Frontal cortex (tissue), 4 donors: ENCODE data around the gene PROM1. TPM values are rescaled to one million over a fixed set of nuclear protein-coding genes. Genes with fewer than 3 reads are reported as not detected.

Experiments used
- DNase-seq, 2 donors: peaks; one replicate each; pipeline ENCODE4 v3.0.0; 2012; ENCODE audit warnings: low spot score in 2 of 2
- FAIRE-seq: peaks from 2 replicates; lab custom pipeline; 2012; peaks lifted over from hg19 to GRCh38; lab: Jason Lieb, UNC
- total RNA-seq: library from RNA; depleted of rRNA; stranded (reverse); fragments of >200 nt; gene quantifications from one replicate; pipeline ENCODE4 v1.2.3, GENCODE V29; 2014
- donor health status: control.
- donor health status: control.
- donor health status: control.

Gene PROM1
- total RNA-seq, 1 donor from 2014 or later, result 87.6 TPM

DNA sequence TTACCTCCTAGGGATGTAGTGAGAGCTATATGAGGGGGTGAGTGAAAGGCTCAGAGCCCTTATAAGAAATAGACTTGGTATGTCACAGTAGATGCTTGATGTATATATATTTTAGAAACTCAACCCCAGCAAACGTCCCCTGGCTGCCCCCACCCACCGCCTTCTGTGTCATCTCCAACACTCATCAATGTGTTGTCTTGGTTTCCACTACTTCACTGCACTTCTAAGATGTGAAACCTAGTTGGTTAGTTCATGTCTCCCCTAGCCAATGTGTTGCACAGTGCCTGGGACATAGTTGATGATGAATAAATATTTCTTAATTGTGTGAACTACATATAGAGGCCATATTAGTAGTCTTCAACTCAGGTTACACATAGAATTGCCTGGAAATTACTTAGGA is 125.3 kb downstream of the PROM1 start:
- no peak for DNase-seq
- FAIRE-seq, result no peak

DNA sequence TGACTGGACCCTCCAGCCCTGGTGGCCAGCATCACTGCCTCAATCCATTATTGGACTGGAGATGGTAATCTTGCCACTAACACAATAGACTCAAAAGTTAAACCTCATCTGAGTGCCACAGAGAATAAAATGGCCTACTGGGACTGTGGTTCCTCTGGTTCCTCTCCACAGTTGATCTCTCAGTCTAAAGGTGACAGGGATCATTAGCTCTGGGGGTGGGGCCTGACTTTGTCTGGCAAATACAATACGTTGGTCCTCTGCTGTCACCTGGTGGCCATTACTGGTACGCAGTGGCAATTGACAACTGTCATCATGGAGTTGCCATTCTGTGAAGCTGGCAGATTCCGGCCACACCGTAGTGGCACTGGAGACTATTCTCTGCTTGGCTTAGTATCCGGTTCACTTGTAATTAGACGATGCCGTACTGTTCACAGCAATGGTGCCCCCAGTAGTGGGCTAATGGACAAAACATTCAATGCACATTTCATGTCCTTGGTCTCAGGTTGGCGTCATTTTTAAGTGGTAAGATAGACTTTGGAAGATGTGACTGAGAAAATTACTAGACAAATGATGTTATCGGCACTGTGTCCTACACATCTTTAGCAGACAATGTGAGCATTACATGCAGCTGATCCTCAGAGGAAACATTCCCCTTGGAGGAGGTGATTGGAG is 127.5 kb downstream of the PROM1 start:
- peak; percentile 32 to 45 for DNase-seq
- no peak for FAIRE-seq

DNA sequence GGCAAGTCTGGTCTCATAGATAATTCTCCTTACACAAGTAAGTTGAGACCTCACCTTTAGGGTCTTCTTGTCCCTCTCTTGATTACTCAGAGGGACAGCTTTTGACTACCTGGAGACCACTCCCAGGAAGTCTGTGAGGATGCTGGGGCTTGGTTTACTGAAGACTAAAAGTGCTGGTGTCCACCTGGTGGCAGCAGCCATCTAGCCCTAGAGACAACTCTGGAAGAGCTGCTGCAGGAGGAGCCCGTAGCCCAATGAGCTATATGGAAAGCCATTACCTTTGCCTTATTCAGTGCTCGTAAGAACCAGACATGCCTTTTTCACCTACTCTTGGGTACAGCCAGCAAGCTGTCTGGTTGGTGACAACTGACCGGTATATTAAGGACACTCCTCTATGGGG is 128.2 kb downstream of the PROM1 start:
- DNase-seq (no peak), FAIRE-seq (no peak)

DNA sequence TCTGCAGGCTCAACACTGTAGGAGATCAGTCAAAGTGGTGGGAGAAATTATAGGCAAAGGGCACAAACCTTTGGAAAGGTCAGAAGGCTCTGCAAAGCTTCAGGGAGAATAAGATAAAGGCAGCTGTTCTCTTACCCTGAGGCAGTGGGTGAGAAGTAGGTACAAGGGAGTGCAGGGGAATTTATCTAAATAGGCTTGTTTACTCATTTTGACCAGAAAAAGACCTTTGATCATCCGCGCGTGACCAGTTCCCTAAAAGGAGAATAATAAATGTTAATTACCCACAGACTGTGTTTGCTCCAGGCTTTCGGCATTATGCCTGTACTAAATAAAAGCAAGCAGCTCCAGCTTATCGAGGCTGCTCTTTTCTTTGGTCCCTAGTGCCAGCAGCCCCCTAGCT is 130.2 kb downstream of the PROM1 start:
- FAIRE-seq, result no peak

DNA sequence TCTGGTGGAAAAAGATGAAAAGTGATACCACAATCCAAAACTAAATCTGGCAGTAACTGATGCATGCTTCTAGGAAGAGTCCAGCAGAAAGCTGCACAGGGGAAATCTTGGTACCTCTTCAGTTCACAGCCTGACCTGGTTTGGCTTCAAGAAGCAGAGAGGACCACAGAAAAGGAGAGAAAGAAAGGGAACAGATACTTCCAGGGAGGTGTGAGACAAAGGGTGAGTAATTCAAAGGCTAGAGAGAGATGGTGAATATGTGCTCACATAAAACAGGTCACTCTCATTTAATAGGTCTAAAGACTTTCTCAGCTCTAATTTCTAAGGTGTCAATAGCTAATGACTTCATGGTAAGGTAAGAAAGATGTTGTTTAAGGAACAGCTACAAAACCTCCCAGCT is 132.0 kb downstream of the PROM1 start:
- DNase-seq (no peak), FAIRE-seq (no peak)

More for the DNA sequence above, 130.2 kb downstream of the PROM1 start:
- DNase-seq, result no peak

DNA sequence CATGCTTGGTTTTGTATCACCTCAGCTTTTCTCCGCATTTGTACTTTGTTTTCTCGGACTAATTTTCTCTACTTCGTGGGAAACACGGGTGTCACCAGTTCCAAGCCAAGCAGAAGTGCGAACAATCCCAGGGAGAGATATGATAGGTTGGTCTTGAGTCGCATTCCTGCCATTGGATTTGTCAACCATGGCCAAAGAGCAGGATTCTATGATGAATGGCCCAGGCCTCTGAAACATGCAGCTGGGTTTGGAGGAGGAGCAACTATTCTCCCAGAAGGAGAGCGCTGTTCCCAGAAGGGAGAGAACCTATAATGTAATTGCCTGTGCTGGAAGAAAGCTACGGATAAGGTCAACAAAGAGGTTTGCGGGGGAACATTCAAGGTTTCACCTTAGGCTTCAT is 135.0 kb downstream of the PROM1 start:
- DNase-seq, result no peak
- no peak for FAIRE-seq

DNA sequence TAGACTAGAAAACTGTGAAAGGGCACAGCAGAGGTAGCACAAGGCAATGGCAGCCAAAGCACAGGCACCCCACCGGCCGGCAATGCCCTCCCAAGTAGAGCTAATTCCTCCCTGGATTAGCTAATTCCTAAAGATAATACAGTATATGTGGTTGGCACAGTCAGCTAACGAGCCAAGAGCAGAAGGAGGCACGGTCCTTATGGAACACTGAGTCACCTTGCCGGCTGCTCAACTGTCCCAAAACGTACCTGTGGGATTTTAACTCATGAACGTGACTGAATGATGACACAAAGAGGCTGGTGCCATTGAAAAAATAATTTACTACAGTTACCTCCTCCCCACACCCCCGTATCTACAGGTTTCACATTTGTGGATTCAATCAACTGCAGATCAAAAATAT is 136.1 kb downstream of the PROM1 start:
- FAIRE-seq (no peak), DNase-seq (no peak)

DNA sequence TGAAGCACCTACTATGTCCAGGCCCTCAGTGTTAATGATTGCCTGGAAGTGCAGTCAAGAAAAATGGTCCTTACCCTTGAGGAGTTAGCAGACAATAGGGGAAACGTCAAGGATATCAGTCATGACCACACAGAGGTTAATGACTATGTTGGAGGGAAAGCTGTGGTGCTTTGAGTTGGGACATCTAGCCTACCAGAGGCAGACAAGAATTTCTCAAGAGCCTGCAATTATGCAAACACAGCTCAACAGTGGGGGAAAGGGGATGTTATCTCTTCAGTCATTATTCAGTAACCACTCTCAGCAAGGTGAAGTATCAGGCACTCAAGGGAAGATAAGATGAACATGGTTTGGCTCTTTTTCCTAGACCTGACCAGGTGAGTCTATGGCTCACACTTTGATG is 138.3 kb downstream of the PROM1 start:
- FAIRE-seq (no peak), DNase-seq (no peak)

DNA sequence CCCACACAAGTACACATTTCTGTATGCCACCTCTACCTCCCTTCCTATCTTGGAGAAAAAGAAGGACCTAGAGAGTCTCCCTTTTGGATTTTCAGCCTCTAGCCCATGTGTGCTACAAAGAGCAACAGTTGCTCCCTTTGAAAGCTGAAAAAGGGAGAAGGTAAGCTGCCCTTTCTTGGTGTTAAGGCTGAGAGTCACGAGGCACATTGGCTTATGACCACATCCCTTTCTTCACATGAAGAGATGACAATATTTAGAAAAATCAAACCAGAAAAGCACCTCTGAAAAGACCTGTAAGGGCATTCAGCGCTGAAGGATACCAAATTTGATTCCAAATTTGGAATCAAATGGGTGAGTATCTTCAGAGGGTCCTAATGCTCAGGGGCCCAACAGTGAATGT is 138.9 kb downstream of the PROM1 start:
- FAIRE-seq, result no peak
- no peak for DNase-seq

DNA sequence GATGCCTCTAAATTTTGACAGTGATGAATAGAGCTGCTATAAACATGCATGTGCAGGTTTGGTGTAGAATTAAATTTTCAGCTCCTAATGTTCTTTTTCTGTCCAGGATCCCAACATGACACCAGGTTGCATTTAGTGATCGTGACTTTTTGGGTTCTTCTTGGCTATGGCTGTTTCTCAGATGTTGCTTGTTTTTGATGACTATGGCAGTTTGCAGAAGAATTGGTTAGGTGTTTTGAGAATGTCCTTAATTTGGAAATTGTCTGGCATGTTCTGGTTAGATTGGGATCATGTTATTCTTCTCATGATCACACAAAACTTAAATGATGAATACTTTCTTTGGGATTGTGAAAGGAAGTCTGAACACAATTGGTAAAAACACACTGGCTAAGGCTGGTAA is 141.5 kb downstream of the PROM1 start:
- FAIRE-seq, result no peak
- no peak for DNase-seq

DNA sequence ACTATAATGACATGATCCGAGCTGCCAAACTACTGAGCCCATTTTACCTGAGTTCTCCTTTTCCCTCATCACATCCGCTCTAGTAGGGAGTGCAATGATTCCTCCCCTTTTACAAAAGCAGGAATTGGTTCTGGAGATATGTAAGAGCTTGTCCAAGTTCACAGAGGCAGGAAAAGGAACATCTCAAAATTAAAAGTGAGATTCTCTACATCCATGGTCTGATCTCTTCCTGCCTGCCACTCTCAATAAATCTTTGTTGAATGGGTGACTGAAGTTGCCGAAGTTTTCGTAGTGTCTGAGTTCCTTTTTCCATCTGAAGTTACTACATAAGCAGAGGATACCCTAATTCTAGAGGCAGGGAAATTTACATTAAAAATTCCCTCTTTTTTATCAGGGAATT is 145.2 kb downstream of the PROM1 start, which contains the start of gene FGFBP1:
FGFBP1 (minus strand) TSS at position 101 of the 400 bp plus-strand sequence. CDS start 2,108 bp downstream, outside the sequence.
- DNase-seq (no peak), FAIRE-seq (no peak)

DNA sequence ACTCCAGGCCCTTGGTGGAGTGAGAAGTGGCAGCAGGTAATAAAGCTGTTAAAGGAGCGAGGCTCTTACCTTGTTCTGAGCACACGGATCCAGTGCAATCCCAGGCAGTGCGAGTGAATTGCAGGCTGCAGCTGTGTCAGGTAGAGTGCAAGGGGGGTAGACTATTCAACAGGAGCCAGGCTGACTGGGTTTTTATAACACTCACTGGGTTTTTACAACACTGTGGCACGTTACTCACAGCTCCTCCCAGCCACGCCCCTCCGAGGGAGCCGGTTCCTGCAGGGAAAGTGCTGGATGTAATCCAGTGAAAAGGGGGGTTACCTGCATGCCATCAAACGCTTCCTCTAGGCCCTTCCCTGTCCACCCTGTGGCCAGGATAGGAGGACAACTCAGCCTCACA is 145.6 kb downstream of the PROM1 start:
- no peak for DNase-seq
- FAIRE-seq, result no peak

DNA sequence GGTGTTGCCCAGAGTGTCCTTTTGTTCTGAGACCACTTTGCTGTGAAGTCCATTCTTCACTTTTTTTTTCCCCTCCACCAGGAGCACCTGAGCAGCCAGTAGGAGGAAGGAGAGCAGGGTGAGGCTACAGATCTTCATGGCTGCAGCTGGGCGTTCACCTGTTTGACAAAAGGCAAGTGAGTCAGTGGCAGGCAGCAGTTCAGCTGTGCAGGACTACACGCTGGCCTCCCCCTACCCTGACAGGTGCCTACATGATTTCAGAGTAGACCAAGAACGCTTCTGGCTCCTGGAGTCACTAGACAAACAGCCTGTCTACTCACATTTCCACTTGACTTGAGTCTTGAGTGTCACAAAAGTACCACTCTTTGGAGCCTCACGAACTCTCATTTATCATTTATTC is 147.3 kb downstream of the PROM1 start:
- DNase-seq, result no peak
- no peak for FAIRE-seq

DNA sequence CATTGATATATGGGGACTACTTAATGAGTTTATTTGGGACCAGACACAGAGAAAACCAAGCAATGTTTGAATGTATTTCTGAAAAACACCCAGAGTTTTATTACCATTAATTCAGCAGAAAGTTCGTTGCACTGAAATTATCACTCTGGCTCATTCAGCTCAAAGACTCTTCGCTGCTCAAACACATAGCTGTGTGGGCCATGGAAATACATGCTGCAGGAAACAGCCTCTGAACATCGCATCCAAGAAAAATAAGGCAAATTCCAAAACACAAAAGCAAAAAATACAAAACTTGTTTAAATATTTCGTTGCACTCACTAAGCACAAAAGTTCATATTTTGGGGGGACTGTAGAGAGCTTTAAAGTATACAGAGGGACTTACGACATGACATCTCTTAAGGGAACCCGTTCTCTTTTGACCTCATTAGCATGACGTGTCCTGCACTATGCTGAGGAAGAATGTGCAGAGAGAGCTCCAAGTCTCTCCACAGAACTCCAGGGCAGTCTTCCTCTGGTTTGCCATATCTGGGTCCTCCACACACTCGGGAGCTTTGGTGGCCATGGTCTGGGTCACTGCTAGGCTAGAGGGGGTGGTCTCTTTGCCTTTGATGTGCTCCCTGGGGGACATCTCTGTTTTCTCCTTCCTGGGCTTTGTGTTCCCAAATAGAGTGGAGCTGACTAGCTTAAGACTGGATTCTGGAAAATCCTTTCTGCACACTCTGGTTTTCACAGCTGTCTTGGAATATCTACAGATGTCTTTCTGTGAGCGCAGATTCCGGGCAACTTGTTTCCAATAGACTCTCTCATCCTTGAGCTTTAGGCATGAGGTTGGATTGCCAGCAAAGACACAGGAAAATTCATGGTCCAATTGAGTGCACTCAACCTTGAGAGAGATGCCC is 148.1 kb downstream of the PROM1 start:
- FAIRE-seq (no peak), DNase-seq (no peak)

DNA sequence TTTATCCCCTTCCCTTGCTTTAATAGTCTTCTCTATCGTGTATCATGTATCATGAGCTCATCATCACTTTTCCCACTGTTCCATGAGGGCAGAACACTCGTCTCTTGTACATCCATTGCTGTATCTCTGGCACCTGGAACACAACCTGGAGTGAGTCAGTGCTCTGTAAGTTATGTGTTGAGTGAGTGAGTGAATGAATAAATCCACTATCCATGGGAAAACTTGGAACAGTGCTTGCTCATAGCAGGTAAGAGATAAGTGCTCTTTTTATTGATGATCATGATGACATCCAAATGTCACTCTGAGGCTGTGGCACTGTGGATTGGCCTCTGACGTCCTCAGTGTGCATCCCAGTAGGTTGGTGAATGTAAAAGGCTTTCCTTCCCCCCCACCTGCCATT is 149.6 kb downstream of the PROM1 start:
- FAIRE-seq (no peak), DNase-seq (no peak)

DNA sequence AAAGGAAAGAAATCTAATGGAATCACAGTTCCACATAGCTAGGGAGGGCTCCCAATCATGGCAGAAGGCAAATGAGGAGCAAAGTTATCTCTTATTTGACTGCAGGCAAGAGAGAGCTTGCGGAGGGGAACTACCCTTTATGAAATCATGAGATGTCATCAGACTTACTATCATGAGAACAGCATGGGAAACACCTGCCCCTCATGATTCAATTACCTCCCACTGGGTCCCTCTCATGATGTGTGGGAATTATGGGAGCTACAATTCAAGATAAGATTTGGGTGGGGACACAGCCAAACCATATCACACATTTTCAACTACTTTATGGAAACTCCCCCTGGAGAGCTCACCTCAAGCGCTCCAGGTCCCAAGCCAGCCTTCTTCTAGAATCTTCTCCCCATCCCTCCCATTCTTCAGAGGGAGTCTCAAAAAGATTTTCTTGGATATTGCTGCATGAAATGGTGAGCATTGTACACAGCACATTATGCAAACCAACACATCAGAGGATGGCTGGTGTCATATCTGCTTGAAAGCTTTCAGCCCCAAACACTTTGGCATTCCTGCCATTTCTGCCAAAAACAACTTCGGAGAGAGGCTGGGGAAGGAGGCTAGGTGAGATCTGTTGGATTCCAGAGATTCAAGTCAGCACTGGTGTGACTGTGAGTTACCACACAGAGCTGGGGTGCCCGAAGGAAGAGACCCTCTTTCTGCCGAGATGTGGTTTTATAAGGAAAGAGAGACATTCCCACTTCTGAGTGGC is 152.2 kb downstream of the PROM1 start:
- DNase-seq (no peak), FAIRE-seq (no peak)

DNA sequence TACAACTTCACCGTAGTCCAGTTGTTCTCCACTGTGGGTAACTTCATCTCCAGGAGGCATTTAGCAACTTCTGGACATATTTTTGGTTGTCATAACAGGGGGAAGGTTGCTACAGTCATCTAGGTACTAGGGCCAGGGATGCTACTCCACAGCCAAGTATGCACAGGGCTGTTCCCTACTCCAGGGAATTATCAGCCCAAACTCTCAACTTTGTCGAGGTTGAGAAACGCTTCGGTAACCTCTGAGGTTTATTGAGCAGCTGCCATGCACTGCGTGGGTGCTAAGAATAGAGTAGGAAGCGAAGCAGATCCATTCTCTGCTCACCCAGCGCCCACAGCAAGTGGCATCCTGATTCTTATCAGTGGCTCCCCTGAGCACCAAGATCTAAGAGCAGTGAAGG is 153.5 kb downstream of the PROM1 start:
- FAIRE-seq (no peak), DNase-seq (no peak)

DNA sequence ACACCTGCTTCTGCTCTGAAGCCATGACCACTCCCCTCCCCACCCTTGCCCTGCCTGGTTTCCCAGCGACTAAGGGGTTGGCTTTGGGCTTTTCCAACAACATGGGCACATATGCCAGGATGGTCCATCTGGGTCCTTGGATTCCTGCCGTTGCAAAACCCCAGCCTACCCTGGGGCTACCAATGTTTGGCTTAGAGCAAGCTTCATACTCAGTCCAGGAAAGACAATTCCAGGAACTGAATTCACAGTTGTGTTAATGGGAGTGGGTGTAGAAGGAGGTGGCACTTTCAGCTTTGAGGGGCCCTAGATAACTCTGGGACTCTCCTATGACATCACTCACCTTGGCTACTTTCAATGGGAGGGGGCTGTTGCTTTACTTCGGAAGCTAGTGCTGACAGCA is 154.3 kb downstream of the PROM1 start:
- DNase-seq (no peak), FAIRE-seq (no peak)

DNA sequence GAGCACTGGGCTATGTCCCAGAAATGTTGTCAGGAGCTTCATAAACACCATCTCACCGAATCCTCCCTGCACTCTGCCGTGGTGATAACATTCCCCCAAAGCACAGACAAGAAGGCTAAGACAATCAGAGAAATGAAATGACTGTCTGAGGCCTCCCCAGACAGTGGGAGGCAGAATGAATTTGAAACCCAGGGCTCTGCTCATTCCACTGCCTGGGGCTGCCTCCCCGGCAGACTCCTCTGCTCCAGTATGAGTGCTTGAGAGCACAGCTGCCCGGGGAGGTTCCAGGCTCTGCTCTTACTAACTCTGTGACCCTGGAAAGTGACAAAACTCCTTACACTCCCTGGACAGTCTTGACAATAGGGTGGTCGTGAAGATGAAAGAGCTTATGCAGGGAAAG is 154.9 kb downstream of the PROM1 start:
- FAIRE-seq (no peak), DNase-seq (no peak)

DNA sequence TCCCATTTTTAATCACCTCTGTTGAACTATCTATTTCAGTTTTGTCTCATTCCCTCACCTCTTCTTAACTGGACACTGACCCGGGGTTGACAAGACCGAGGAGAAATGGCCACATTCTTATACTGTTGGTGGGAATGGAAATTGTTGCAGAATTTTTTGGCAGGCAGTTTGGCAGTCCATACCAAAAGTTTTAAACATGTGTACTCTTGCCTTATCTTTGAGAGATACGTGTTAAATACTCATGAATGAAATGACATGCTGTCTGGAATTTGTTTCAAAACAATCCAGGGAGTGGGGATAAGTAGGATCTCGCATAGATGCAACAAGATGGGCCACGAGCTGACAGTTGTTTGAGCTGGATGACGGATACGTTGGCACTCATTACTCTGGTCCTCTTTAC is 157.3 kb downstream of the PROM1 start:
- FAIRE-seq, result no peak

DNA sequence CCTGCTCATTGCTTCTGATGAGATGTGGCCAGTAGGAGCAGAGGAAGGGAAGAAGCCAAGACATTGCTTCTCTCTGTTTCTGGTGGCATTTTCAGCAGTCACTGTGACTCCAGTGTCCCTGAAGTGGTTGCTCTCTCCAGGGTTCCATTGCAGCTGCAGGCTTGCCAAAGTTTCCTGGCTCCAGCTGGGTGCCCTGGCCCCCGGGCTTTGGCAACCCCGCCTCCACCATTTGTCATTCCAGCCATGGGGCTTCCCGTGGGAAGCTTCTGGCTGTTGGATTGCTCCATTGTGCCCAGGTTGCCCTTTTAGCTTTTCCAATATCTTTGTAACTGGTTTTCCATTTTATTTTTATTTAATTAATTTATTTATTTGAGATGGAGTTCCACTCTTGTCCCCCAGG is 158.0 kb downstream of the PROM1 start:
- no peak for FAIRE-seq
- no peak for DNase-seq

More for the DNA sequence above, 157.3 kb downstream of the PROM1 start:
- DNase-seq, result no peak
